ENCODE data around the gene HSPB9. TPM values are rescaled to one million over a fixed set of nuclear protein-coding genes. Genes with fewer than 3 reads are reported as not detected.

HSPB9 gene
- total RNA-seq (2021; fragmentation: NEBNext Ultra II Directional; extraction: Animal tissue kit (Norgen Biotek cat#: 25700)) = 0.30 and 0.33 TPM in 2 replicates
- 0.25 and 0.27 TPM in 2 replicates for polyA plus RNA-seq (2011; rRNA removed)
- polyA plus RNA-seq (2011; cell fraction: cytosol; rRNA removed) = 0.39 TPM
- 1.1 TPM for polyA plus RNA-seq (2011; cell fraction: nucleus; rRNA removed)
- polyA plus RNA-seq (2012, experiment 1 of 2) = 0.27 to 0.55 TPM (median 0.32 TPM) in 4 replicates
- polyA plus RNA-seq (2012, experiment 2 of 2) = 0.29 TPM
- 0.24 TPM for polyA plus RNA-seq (2013, experiment 1 of 2)
- polyA plus RNA-seq (2013, experiment 2 of 2) = 0.20 TPM
- polyA minus RNA-seq (2011; rRNA and poly(A)+ RNA removed) = 0.15 and 0.16 TPM in 2 replicates
- polyA minus RNA-seq (2011; cell fraction: cytosol; rRNA and poly(A)+ RNA removed) = not detected
- polyA minus RNA-seq (2011; cell fraction: nucleus; rRNA and poly(A)+ RNA removed) = 0.70 TPM
- long read RNA-seq, experiment 1 = 0 reads
- long read RNA-seq, experiment 2 = 0 reads

- ChIA-PET CTCF (ENCODE audit: partially characterized antibody) (interaction anchor here (1.0 to 39.4 kb wide), 14 partner anchors 9 to 405 kb away, joined by 3 to 1084 read pairs (median 6); partner anchors contain the start of genes DHX58, DNAJC7, GHDC and NKIRAS2), POLR2A (ENCODE audit: partially characterized antibody) (interaction anchor here (0.6 to 3.8 kb wide), 10 partner anchors 8 to 300 kb away, joined by 3 to 51 read pairs (median 4); partner anchors contain the start of genes CAVIN1, DHX58 and NKIRAS2)
- Histone ChIP-seq H3K9ac (replicated peaks in 1 of 4; ENCODE audit: extremely low read depth in 1 of 4, low read depth in 3 of 4, low read length in 3 of 4) (no peak within 1 kb of the TSS; a peak in 1 of 7 replicates), H3K4me2 (ENCODE audit: insufficient read depth in 1 of 2, low read depth in 2 of 2, low read length in 2 of 2) (peak within 1 kb of the TSS; percentile 70 to 80), H2BK12ac (ENCODE audit: low read depth, low read length) (peak within 1 kb of the TSS; percentile 75; the same call in 1 of the 2 replicates), H3K79me1 (ENCODE audit: low read depth, low read length) (no peaks in the 10 kb centered on the region; the same call in 1 of the 2 replicates), H2AFZ (ENCODE audit: low read length) (peak within 1 kb of the TSS; percentile 62; the same call in 1 of the 2 replicates), H3K27ac (ENCODE audit: low read depth, low read length) (no peak within 1 kb of the TSS), H3K14ac (ENCODE audit: insufficient read length) (no peak within 1 kb of the TSS), H3K23me2 (ENCODE audit: low read depth, low read length) (peaks cover 10% of the 10 kb centered on the region), H4K91ac (replicated peaks; ENCODE audit: insufficient read length, low read length) (peak within 1 kb of the TSS; percentile 58), H3K9me3 (ENCODE audit: insufficient read depth in 2 of 2, low read depth in 1 of 2, low read length in 1 of 2) (no peaks in the 10 kb centered on the region), H2BK15ac (ENCODE audit: low read length) (0 out of 2 replicates have a peak within 1 kb of the TSS, but pooled peaks have one; percentile 29), H3K18ac (ENCODE audit: extremely low read depth, low read length) (peak within 1 kb of the TSS; percentile 90), H3K56ac (replicated peaks; ENCODE audit: insufficient read length, low read depth, low read length) (peak within 1 kb of the TSS; percentile 7), H4K20me1 (replicated peaks in 1 of 2; ENCODE audit: control insufficient read depth in 1 of 2, insufficient read depth in 2 of 2, low read length in 2 of 2) (peaks cover 0 to under 1% of the 10 kb centered on the region in 2 experiments), H2BK20ac (ENCODE audit: low read length) (no peak within 1 kb of the TSS), H3K4me1 (replicated peaks in 1 of 4; ENCODE audit: control insufficient read depth in 3 of 4, insufficient read depth in 4 of 4, low read length in 3 of 4) (peaks cover 0 to 17% (median 13%) of the 10 kb centered on the region in 4 experiments; a peak in 6 of 7 replicates), H2AK5ac (ENCODE audit: low read depth, low read length) (peak within 1 kb of the TSS; percentile 33; the same call in 1 of the 2 replicates), H3K4ac (replicated peaks; ENCODE audit: insufficient read length, low read depth, low read length) (peak within 1 kb of the TSS; percentile 48), H3K23ac (ENCODE audit: insufficient read length) (no peak within 1 kb of the TSS), H3K27me3 (replicated peaks in 1 of 4; ENCODE audit: control insufficient read depth in 3 of 4, extremely low read depth in 1 of 4, insufficient read depth in 3 of 4, low read length in 3 of 4) (no peaks in the 10 kb centered on the region; a peak in 2 of 7 replicates), H4K5ac (ENCODE audit: insufficient read length, low read depth, low read length) (peak within 1 kb of the TSS; percentile 31), H2BK120ac (replicated peaks; ENCODE audit: low read depth, low read length) (no peak within 1 kb of the TSS), H3K79me2 (ENCODE audit: control insufficient read depth in 1 of 2, insufficient read depth in 2 of 2, low read length in 2 of 2) (no peaks in the 10 kb centered on the region), H2BK5ac (ENCODE audit: low read depth, low read length) (no peak within 1 kb of the TSS), H3K36me3 (ENCODE audit: control insufficient read depth in 2 of 4, insufficient read depth in 4 of 4, low read length in 3 of 4) (peaks cover 4 to 22% (median 16%) of the 10 kb centered on the region in 4 experiments; a peak in 7 of 8 replicates), H4K8ac (ENCODE audit: extremely low read depth, insufficient read depth, low read length) (peak within 1 kb of the TSS; percentile 29; the same call in 1 of the 2 replicates), H3K4me3 (ENCODE audit: extremely low read depth in 1 of 4, insufficient read depth in 2 of 4, low read depth in 3 of 4, low read length in 4 of 4) (peak within 1 kb of the TSS; percentile 1 to 50 (median 34); a peak in 7 of 8 replicates)
- WGBS, 2 experiments (ENCODE audit: extremely low coverage in 1 of 2, insufficient coverage in 1 of 2, insufficient read length in 1 of 2, insufficient replicate concordance in 2 of 2, low coverage in 1 of 2, low lambda C conversion rate in 2 of 2, missing lambda C conversion rate in 1 of 2) = 41% methylated on average over 61 of the region's 61 CpGs; no CpG with 5 or more reads in 1 of the 2 experiments
- DNase-seq (ENCODE audit: low read depth in 1 of 2, low spot score in 2 of 2) = peak; percentile 54 to 86
- no peak for FAIRE-seq
- TF ChIP-seq BACH1 (IDR thresholded peaks at IDR 0.05; ENCODE audit: low read length) (no peak), HDAC6 (IDR thresholded peaks at IDR 0.05; ENCODE audit: low read depth, low read length) (no peak), ASH2L (IDR thresholded peaks at IDR 0.05; ENCODE audit: low read length) (peak; percentile 46), SAP30 (IDR thresholded peaks at IDR 0.05; ENCODE audit: insufficient read depth, insufficient replicate concordance, low read length) (peak; percentile 75), SIRT6 (IDR thresholded peaks at IDR 0.05; ENCODE audit: low read length) (no peak)
- TF ChIP-seq, protein P1, sequence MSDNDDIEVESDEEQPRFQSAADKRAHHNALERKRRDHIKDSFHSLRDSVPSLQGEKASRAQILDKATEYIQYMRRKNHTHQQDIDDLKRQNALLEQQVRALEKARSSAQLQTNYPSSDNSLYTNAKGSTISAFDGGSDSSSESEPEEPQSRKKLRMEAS (IDR thresholded peaks at IDR 0.05) = no peak
- TF ChIP-seq, protein P2, sequence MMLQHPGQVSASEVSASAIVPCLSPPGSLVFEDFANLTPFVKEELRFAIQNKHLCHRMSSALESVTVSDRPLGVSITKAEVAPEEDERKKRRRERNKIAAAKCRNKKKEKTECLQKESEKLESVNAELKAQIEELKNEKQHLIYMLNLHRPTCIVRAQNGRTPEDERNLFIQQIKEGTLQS (IDR thresholded peaks at IDR 0.05; ENCODE audit: insufficient read depth, low read depth, low read length) = no peak
Observed at GRCh38 chr17:42122371-42123303, at the start of gene HSPB9. HSPB9 (plus strand) TSS chr17:42122804; CDS start chr17:42122851, 47 bp downstream.

All from H1 (cell line).